IMR-90 (cell line): ENCODE data around the gene PDZD8. TPM values are rescaled to one million over a fixed set of nuclear protein-coding genes. Genes with fewer than 3 reads are reported as not detected.

ENCODE experiments used
- ATAC-seq: fragments of 200-7000 bp; cut with Tn5 transposase; 2 replicates; pipeline ENCODE4 v1.9.1; 2020; ENCODE audit warnings: low read depth, mild to moderate bottlenecking, moderate library complexity
- BruUV-seq: library from RNA; stranded (reverse); fragments of 400-500 nt; replicated peaks from 2 replicates; lab custom pipeline; 2021; lab: Mats Ljungman, UMichigan
- CTCF ChIA-PET: fragments of 300-600 bp; formaldehyde crosslinking; extraction: SDS; loops from one replicate; lab custom pipeline; 2021; ENCODE audit warnings: antibody characterized with exemption; lab: Yijun Ruan, JAX
- POLR2A ChIA-PET: fragments of 300-600 bp; sonication (Branson Sonifier 250); formaldehyde crosslinking; loops from one replicate; lab custom pipeline; 2022; ENCODE audit warnings: antibody characterized with exemption; ENCODE audit not compliant: unreplicated experiment; lab: Charles Lee
- DNase-seq: peaks from one replicate; pipeline ENCODE4 v3.0.0; 2013
- H2AFZ ChIP-seq: replicated peaks from 2 replicates; pipeline ENCODE3; 2013; ENCODE audit warnings: low read length, mild to moderate bottlenecking; ENCODE audit not compliant: poor library complexity
- H2AK5ac ChIP-seq: 2 replicates; pipeline ENCODE4 v1.6.1; 2013; ENCODE audit warnings: low read depth, low read length, inconsistent platforms
- H2AK9ac ChIP-seq: replicated peaks from 2 replicates; pipeline ENCODE3; 2013; ENCODE audit warnings: mild to moderate bottlenecking, low read depth, low read length, moderate library complexity; ENCODE audit not compliant: poor library complexity
- H2BK120ac ChIP-seq: 2 replicates; pipeline ENCODE4 v1.6.1; 2013; ENCODE audit warnings: low read depth, low read length, inconsistent platforms
- H2BK15ac ChIP-seq: 3 replicates; pipeline ENCODE4 v1.6.1; 2013; ENCODE audit warnings: low read depth, low read length, inconsistent platforms
- H2BK20ac ChIP-seq: 2 replicates; pipeline ENCODE4 v1.6.1; 2013; ENCODE audit warnings: low read depth, mild to moderate bottlenecking, inconsistent platforms, low read length, moderate library complexity
- H2BK5ac ChIP-seq: 2 replicates; pipeline ENCODE4 v1.6.1; 2013; ENCODE audit warnings: mild to moderate bottlenecking, low read depth, low read length, inconsistent platforms; ENCODE audit not compliant: poor library complexity, severe bottlenecking
- H3K14ac ChIP-seq: replicated peaks from 2 replicates; pipeline ENCODE4 v1.6.1; 2013; ENCODE audit warnings: low read depth, low read length, inconsistent platforms
- H3K18ac ChIP-seq: 2 replicates; pipeline ENCODE4 v1.6.1; 2013; ENCODE audit warnings: low read depth, low read length, control low read depth
- H3K23ac ChIP-seq: 2 replicates; pipeline ENCODE4 v1.6.1; 2013; ENCODE audit warnings: low read depth, low read length, inconsistent platforms
- H3K27ac ChIP-seq: 2 replicates; pipeline ENCODE4 v1.5.1; 2013; ENCODE audit warnings: mild to moderate bottlenecking, control low read depth, low read length; ENCODE audit not compliant: insufficient read depth
- H3K27me3 ChIP-seq: 2 replicates; pipeline ENCODE4 v1.6.1; 2013; ENCODE audit warnings: low read length; ENCODE audit not compliant: control insufficient read depth, insufficient read depth
- H3K36me3 ChIP-seq: 2 replicates; pipeline ENCODE4 v1.6.1; 2013; ENCODE audit warnings: low read length, mixed read lengths; ENCODE audit not compliant: control insufficient read depth, insufficient read depth
- H3K4ac ChIP-seq: 2 replicates; pipeline ENCODE4 v1.6.1; 2013; ENCODE audit warnings: low read depth, low read length, inconsistent platforms
- H3K4me1 ChIP-seq: 2 replicates; pipeline ENCODE4 v1.6.1; 2013; ENCODE audit warnings: low read length, mixed read lengths; ENCODE audit not compliant: control insufficient read depth, insufficient read depth
- H3K4me2 ChIP-seq: 2 replicates; pipeline ENCODE4 v1.6.1; 2013; ENCODE audit warnings: low read depth, mild to moderate bottlenecking, control low read depth, low read length, moderate library complexity
- H3K4me3 ChIP-seq: 2 replicates; pipeline ENCODE4 v1.5.1; 2013; ENCODE audit warnings: low read depth, mild to moderate bottlenecking, control low read depth, low read length, moderate library complexity; ENCODE audit not compliant: insufficient read depth
- H3K56ac ChIP-seq: 2 replicates; pipeline ENCODE4 v1.6.1; 2013; ENCODE audit warnings: low read length, inconsistent platforms; ENCODE audit not compliant: insufficient read depth; ENCODE audit errors: extremely low read depth
- H3K79me1 ChIP-seq, 2 experiments: 2 replicates each; pipeline ENCODE4 v1.6.1; 2013; ENCODE audit warnings: low read length in 2 of 2, inconsistent platforms in 1 of 2, low read depth in 1 of 2
- H3K9ac ChIP-seq: 2 replicates; pipeline ENCODE4 v1.6.1; 2013; ENCODE audit warnings: low read depth, low read length, control low read depth
- H3K9me1 ChIP-seq: 2 replicates; pipeline ENCODE4 v1.6.1; 2013; ENCODE audit warnings: low read length, inconsistent platforms; ENCODE audit not compliant: insufficient read depth
- H3K9me3 ChIP-seq: 2 replicates; pipeline ENCODE4 v1.6.1; 2013; ENCODE audit warnings: low read length; ENCODE audit not compliant: control insufficient read depth, insufficient read depth
- H4K20me1 ChIP-seq: 2 replicates; pipeline ENCODE4 v1.6.1; 2013; ENCODE audit warnings: low read length, inconsistent platforms; ENCODE audit not compliant: insufficient read depth
- H4K5ac ChIP-seq: 2 replicates; pipeline ENCODE4 v1.6.1; 2013; ENCODE audit warnings: mild to moderate bottlenecking, low read depth, low read length, control low read depth
- H4K8ac ChIP-seq, 2 experiments: 2 replicates each; pipeline ENCODE4 v1.6.1; 2013; ENCODE audit warnings: low read depth in 2 of 2, low read length in 2 of 2, control low read depth in 1 of 2, inconsistent platforms in 1 of 2
- H4K91ac ChIP-seq: 2 replicates; pipeline ENCODE4 v1.6.1; 2013; ENCODE audit warnings: low read depth, low read length, inconsistent platforms; ENCODE audit not compliant: insufficient read depth
- BHLHE40 ChIP-seq: fragments of 150-350 bp; IDR thresholded peaks from 2 replicates; pipeline ENCODE4 v1.6.1; 2016; ENCODE audit warnings: mild to moderate bottlenecking, low read depth, low read length
- CEBPB ChIP-seq: IDR thresholded peaks from 2 replicates; pipeline ENCODE4 v1.6.1; 2012; ENCODE audit warnings: low read depth, low read length, improper control_type of control experiment
- CHD1 ChIP-seq: IDR thresholded peaks from 2 replicates; pipeline ENCODE4 v1.6.1; 2012; ENCODE audit warnings: low read depth, low read length, improper control_type of control experiment
- FOS ChIP-seq: fragments of 150-350 bp; IDR thresholded peaks from 2 replicates; pipeline ENCODE4 v1.6.1; 2016; ENCODE audit warnings: low read depth, low read length
- MAFK ChIP-seq: IDR thresholded peaks from 2 replicates; pipeline ENCODE4 v1.6.1; 2012; ENCODE audit warnings: low read depth, low read length, improper control_type of control experiment
- MAZ ChIP-seq: IDR thresholded peaks from 2 replicates; pipeline ENCODE4 v1.6.1; 2012; ENCODE audit warnings: low read depth, mild to moderate bottlenecking, low read length, improper control_type of control experiment, moderate library complexity, borderline replicate concordance
- NFE2L2 ChIP-seq: fragments of 150-350 bp; IDR thresholded peaks from 2 replicates; pipeline ENCODE4 v1.6.1; 2016; ENCODE audit warnings: low read depth, mild to moderate bottlenecking, low read length
- POLR2A ChIP-seq: IDR thresholded peaks from 2 replicates; pipeline ENCODE4 v1.6.1; 2012; ENCODE audit warnings: mild to moderate bottlenecking, low read depth, low read length
- RAD21 ChIP-seq: IDR thresholded peaks from 2 replicates; pipeline ENCODE4 v1.6.1; 2012; ENCODE audit warnings: low read length, improper control_type of control experiment
- RCOR1 ChIP-seq: IDR thresholded peaks from 2 replicates; pipeline ENCODE4 v1.6.1; 2012; ENCODE audit warnings: mild to moderate bottlenecking, low read length, improper control_type of control experiment; ENCODE audit not compliant: insufficient replicate concordance
- SMC3 ChIP-seq: fragments of 150-350 bp; IDR thresholded peaks from 2 replicates; pipeline ENCODE4 v1.6.1; 2016; ENCODE audit warnings: low read depth, mild to moderate bottlenecking, antibody characterized with exemption, low read length, moderate library complexity
- WGBS, 2 experiments: methylation state at CpG; one replicate each; pipeline versions ENCODE4 v1.1.5 to v1.1.7; 2013; ENCODE audit warnings: missing lambda C conversion rate in 2 of 2; ENCODE audit not compliant: insufficient read length in 1 of 2; ENCODE audit errors: extremely low coverage in 2 of 2; 5-methylcytosine and 5-hydroxymethylcytosine counted together
- dilution Hi-C: fragments of 300-500 bp; cut with HindIII; formaldehyde crosslinking; loops from one replicate; pipeline ENCODE4 v1.14.3; 2018; ENCODE audit warnings: low sequenced_read_pairs; ENCODE audit not compliant: unreplicated experiment
- in situ Hi-C: fragments of 300-500 bp; cut with MboI; formaldehyde crosslinking; loops from 3 replicates; pipeline ENCODE4 v1.14.3; 2019; ENCODE audit warnings: low sequenced_read_pairs, inconsistent platforms, mixed read lengths
- intact Hi-C: fragments of 100-400 bp; cut with micrococcal nuclease; formaldehyde crosslinking; loops from 2 replicates; pipeline ENCODE4 v1.10.0; 2022
- polyA plus RNA-seq, 3 experiments: library from polyadenylated mRNA; depleted of rRNA; stranded (reverse); fragments of >200 nt; gene quantifications; 2 replicates each; pipeline ENCODE4 v1.2.3, GENCODE V29; 2012; ENCODE audit warnings: low replicate concordance in 1 of 3
- total RNA-seq: library from RNA; depleted of rRNA; stranded (reverse); fragments of >200 nt; gene quantifications from 2 replicates; pipeline ENCODE4 v1.2.3, GENCODE V29; 2012
- TF ChIP-seq, protein P1 (sequence below): fragments of 150-350 bp; IDR thresholded peaks from 2 replicates; pipeline ENCODE4 v1.6.1; 2017; ENCODE audit warnings: mild to moderate bottlenecking, antibody characterized with exemption, low read length, low read depth

PDZD8 gene
- total and polyA plus RNA-seq, 2 of the 4 experiments (the other 2 are of a cell fraction): 11.3 to 20.4 TPM

DNA sequence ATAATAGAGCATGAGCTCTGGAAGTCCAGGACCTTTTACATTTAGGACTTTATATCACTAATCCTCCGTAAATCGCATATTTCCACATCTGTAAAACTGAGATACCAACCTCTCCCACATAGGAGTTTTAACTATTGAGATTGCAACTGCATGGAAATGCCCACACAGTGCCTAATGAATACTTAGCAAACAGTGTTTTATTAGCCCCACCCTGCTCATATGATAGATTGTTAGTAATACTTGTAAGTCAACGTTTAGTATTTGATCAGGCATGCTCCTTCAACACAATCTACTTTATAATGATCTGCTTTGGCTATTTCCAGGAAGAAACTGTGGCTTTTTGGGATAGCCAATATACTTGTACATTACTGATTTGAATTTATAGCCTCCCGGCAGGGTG lies 8.5 kb downstream of the PDZD8 start:
- CTCF ChIA-PET: no interaction called here
- H4K8ac ChIP-seq: no peak overlapping the region
- no TSS peak for BruUV-seq

More for the DNA sequence above, 8.5 kb downstream of the PDZD8 start:
- Histone ChIP-seq H4K20me1 (peaks cover 56% of the 10 kb centered on the region), H3K36me3 (no peaks in the 10 kb centered on the region), H3K4me3 (no peak overlapping the region), H3K56ac (no peak overlapping the region), H3K9me3 (no peaks in the 10 kb centered on the region), H2BK120ac (no peak overlapping the region), H3K4ac (no peak overlapping the region), H3K14ac (no peak overlapping the region), H3K23ac (no peak overlapping the region), H4K5ac (no peak overlapping the region), H2AK5ac (no peak overlapping the region), H2BK5ac (no peak overlapping the region), H2BK15ac (no peak overlapping the region), H3K9ac (no peak overlapping the region), H3K9me1 (peaks cover 5% of the 10 kb centered on the region), H2BK20ac (no peak overlapping the region), H3K79me1 (peaks cover 5 to 58% of the 10 kb centered on the region in 2 experiments), H3K4me1 (no peaks in the 10 kb centered on the region; the same call in none of the 2 replicates), H3K27ac (no peak overlapping the region), H2AK9ac (no peak overlapping the region), H3K18ac (no peak overlapping the region), H4K91ac (no peak overlapping the region), H3K4me2 (no peak overlapping the region), H3K27me3 (no peaks in the 10 kb centered on the region), H2AFZ (no peak overlapping the region)
- ATAC-seq (no peak), DNase-seq (no peak)
- intact Hi-C loops (no loop called here), dilution Hi-C loops (no loop called here), in situ Hi-C loops (no loop called here)
- 100% methylated on average over 1 of the region's 4 CpGs; no CpG with 5 or more reads in 1 of the 2 experiments for WGBS, 2 experiments
- POLR2A ChIA-PET: no interaction called here
- no peak for TF ChIP-seq BHLHE40
- TF ChIP-seq CEBPB: no peak
- no peak for TF ChIP-seq FOS
- no peak for TF ChIP-seq MAFK
- TF ChIP-seq, protein P1, sequence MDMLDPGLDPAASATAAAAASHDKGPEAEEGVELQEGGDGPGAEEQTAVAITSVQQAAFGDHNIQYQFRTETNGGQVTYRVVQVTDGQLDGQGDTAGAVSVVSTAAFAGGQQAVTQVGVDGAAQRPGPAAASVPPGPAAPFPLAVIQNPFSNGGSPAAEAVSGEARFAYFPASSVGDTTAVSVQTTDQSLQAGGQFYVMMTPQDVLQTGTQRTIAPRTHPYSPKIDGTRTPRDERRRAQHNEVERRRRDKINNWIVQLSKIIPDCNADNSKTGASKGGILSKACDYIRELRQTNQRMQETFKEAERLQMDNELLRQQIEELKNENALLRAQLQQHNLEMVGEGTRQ: no peak
- TF ChIP-seq POLR2A: no peak
- no peak for TF ChIP-seq SMC3
- no peak for TF ChIP-seq RAD21
- TF ChIP-seq RCOR1: no peak
- TF ChIP-seq NFE2L2: no peak
- TF ChIP-seq CHD1: no peak
- no peak for TF ChIP-seq MAZ
